Stomach (tissue), 9 donors: ENCODE data around the gene RMND5A. TPM values are rescaled to one million over a fixed set of nuclear protein-coding genes. Genes with fewer than 3 reads are reported as not detected.

Experiments
- DNase-seq, 2 donors: peaks; one replicate each; pipeline versions ENCODE4 v3.0.0 to v3.0.0-alpha.2; 2013 to 2019
- H3K27ac ChIP-seq, 5 donors: fragments of 200-600 bp in 4 of 5; sonication (generic) in 4 of 5; one replicate each; pipeline ENCODE4 v1.5.1; 2013 to 2019; ENCODE audit warnings: mild to moderate bottlenecking in 1 of 5, moderate library complexity in 1 of 5
- H3K27me3 ChIP-seq, 3 donors: fragments of 200-600 bp; sonication (generic); one replicate each; pipeline ENCODE4 v1.5.1; 2017 to 2019; ENCODE audit warnings: mixed run types in 1 of 3
- H3K36me3 ChIP-seq, 4 donors: fragments of 200-600 bp; sonication (generic); 1 replicate in 3 of 4; 2 replicates in 1 of 4; pipeline ENCODE4 v1.5.1; 2016 to 2019
- H3K4me1 ChIP-seq, 4 donors: fragments of 200-600 bp; sonication (generic); one replicate each; pipeline ENCODE4 v1.5.1; 2016 to 2019
- H3K4me3 ChIP-seq, 4 donors: fragments of 200-600 bp; sonication (generic) in 3 of 4; one replicate each; pipeline ENCODE4 v1.5.1; 2016 to 2019; ENCODE audit warnings: mild to moderate bottlenecking in 1 of 4
- H3K9me3 ChIP-seq, 4 donors: fragments of 200-600 bp; sonication (generic); one replicate each; pipeline ENCODE4 v1.5.1; 2016 to 2019
- EP300 ChIP-seq: sonication (generic); formaldehyde crosslinking; IDR thresholded peaks from one replicate; pipeline ENCODE4 v1.6.1; 2017; ENCODE audit warnings: antibody characterized with exemption
- POLR2A ChIP-seq, 4 donors: fragments of 450-650 bp; IDR thresholded peaks; one replicate each; pipeline ENCODE4 v1.6.1; 2016; ENCODE audit warnings: antibody characterized with exemption in 4 of 4, control low read depth in 2 of 4, mild to moderate bottlenecking in 1 of 4, moderate library complexity in 1 of 4
- POLR2AphosphoS5 ChIP-seq, 3 donors: sonication (generic); formaldehyde crosslinking; IDR thresholded peaks; one replicate each; pipeline ENCODE4 v1.6.1; 2016; ENCODE audit warnings: antibody characterized with exemption in 3 of 3
- WGBS, 5 donors: extraction: QIAGEN DNeasy Blood & Tissue Kit in 3 of 5; methylation state at CpG; one replicate each; pipeline versions ENCODE4 v1.1.5 to v1.1.7; 2013 to 2018; 5-methylcytosine and 5-hydroxymethylcytosine counted together
- intact Hi-C: fragments of 100-400 bp; cut with DNase I; formaldehyde crosslinking; loops from one replicate; pipeline ENCODE4 v1.15.1; 2023; ENCODE audit warnings: low total_unique reads
- polyA plus RNA-seq, 3 donors: library from polyadenylated mRNA; stranded (reverse); fragments of 200-250 nt; gene quantifications; one replicate each; pipeline ENCODE4 v1.2.3, GENCODE V29; 2013
- total RNA-seq, 5 donors: library from RNA; depleted of rRNA; stranded (reverse); fragments of >200 nt; gene quantifications; one replicate each; pipeline versions ENCODE4 v1.1.0 to v1.2.3, GENCODE V29; 2014 to 2016
- TF ChIP-seq, protein P1 (sequence below), 7 experiments: fragments of 450-650 bp in 4 of 7; fragments of 200-600 bp in 3 of 7; sonication (generic) in 3 of 7; IDR thresholded peaks; one replicate each; pipeline ENCODE4 v1.5.1; 2016 to 2019; ENCODE audit warnings: antibody characterized with exemption in 7 of 7, control low read depth in 2 of 7, mild to moderate bottlenecking in 1 of 7
- donor health status: healthy with polysubstance abuse.
- donor health status: Bipolar disorder and iron deficiency.
- donor health status: healthy.

The RMND5A gene
- total and polyA plus RNA-seq, 8 donors: 7.3 to 111 (median 24.5) TPM

DNA sequence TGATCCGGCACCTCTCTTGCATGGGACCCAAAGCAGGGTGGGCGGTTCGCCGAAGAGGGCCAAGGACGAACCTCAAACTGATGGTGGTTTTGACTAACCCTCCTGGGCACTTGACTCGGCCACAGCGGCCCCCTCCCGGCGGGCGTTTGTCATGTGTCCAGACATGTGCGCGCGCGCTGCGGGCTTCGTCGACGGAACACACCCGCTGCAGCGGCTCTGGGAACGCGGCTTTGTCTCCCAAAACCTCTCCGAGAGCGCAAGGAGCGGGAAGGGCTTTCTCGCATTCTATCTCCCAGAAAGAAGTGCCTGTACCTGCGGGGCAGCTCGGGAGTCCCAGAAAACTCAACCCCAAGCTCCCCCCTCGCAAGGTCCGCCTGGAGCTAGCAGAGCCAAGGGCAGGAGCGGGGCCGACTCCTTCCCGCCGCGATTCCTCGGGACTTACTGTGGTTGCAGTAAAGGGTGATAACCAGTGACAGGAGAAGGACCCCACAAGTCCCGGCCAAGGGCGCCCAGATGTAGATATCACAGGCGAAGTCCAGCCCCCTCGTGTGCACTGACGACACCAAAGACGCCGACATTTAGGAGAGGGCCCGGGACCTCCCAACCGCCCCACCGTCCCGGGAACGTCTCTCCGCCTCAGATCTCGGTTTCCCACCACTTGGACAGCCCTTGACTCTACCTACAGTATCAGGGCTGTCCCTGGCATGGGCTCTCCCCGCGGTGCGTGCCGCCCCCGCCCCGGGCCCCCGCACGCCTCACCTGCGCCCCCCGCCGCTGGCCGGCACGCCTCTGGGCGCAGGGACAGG, 69.0 kb downstream of the RMND5A start:
- WGBS, 5 donors: 4 to 8% (median 6%) methylated on average over 37 to 64 of the region's 64 CpGs
- intact Hi-C loops: no loop called here
- Histone ChIP-seq H3K4me1 (peaks cover 22 to 42% (median 35%) of the 10 kb centered on the region in 4 donors), H3K27me3 (peaks cover 33 to 76% (median 53%) of the 10 kb centered on the region in 3 donors), H3K27ac (peak overlapping the region; percentile 2 to 74 (median 63)), H3K36me3 (no peaks in the 10 kb centered on the region), H3K9me3 (no peaks in the 10 kb centered on the region), H3K4me3 (peak overlapping the region; percentile 27 to 42 (median 36))
- TF ChIP-seq POLR2AphosphoS5 (IDR thresholded peaks at IDR 0.05): no peak
- TF ChIP-seq EP300: no peak
- TF ChIP-seq, protein P1, sequence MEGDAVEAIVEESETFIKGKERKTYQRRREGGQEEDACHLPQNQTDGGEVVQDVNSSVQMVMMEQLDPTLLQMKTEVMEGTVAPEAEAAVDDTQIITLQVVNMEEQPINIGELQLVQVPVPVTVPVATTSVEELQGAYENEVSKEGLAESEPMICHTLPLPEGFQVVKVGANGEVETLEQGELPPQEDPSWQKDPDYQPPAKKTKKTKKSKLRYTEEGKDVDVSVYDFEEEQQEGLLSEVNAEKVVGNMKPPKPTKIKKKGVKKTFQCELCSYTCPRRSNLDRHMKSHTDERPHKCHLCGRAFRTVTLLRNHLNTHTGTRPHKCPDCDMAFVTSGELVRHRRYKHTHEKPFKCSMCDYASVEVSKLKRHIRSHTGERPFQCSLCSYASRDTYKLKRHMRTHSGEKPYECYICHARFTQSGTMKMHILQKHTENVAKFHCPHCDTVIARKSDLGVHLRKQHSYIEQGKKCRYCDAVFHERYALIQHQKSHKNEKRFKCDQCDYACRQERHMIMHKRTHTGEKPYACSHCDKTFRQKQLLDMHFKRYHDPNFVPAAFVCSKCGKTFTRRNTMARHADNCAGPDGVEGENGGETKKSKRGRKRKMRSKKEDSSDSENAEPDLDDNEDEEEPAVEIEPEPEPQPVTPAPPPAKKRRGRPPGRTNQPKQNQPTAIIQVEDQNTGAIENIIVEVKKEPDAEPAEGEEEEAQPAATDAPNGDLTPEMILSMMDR (IDR thresholded peaks at IDR 0.05): no peak
- no peak for TF ChIP-seq POLR2A (IDR thresholded peaks at IDR 0.05)
- DNase-seq: peak in 1 of 2 donors; percentile 47

GRCh38 chr2:86789687-86790133, 69.6 kb downstream of the RMND5A start:
- no peak for DNase-seq
- intact Hi-C loops: no loop called here
- Histone ChIP-seq H3K27ac (peak overlapping the region in 4 of 5 donors; percentile 7 to 74 (median 66)), H3K9me3 (no peaks in the 10 kb centered on the region), H3K36me3 (no peaks in the 10 kb centered on the region), H3K4me1 (peaks cover 22 to 42% (median 35%) of the 10 kb centered on the region in 4 donors), H3K27me3 (peaks cover 35 to 82% (median 57%) of the 10 kb centered on the region in 3 donors), H3K4me3 (peak overlapping the region; percentile 27 to 42 (median 36))
- TF ChIP-seq POLR2A (IDR thresholded peaks at IDR 0.05) (no peak), EP300 (no peak)
- 8 to 19% (median 11%) methylated on average over 12 to 40 of the region's 40 CpGs for WGBS, 5 donors

- 6 to 15% (median 6%) methylated on average over 18 to 40 of the region's 40 CpGs for WGBS, 5 donors
- TF ChIP-seq, protein P1 (IDR thresholded peaks at IDR 0.05): no peak
- TF ChIP-seq EP300: no peak
- no peak for TF ChIP-seq POLR2AphosphoS5 (IDR thresholded peaks at IDR 0.05)
- TF ChIP-seq POLR2A (IDR thresholded peaks at IDR 0.05): no peak
- peak in 1 of 2 donors; percentile 49 for DNase-seq
- Histone ChIP-seq H3K9me3 (peaks cover 0 to under 1% (median 0%) of the 10 kb centered on the region in 4 donors), H3K27me3 (peaks cover 35 to 87% (median 60%) of the 10 kb centered on the region in 3 donors), H3K27ac (peak overlapping the region; percentile 7 to 74 (median 63)), H3K36me3 (no peaks in the 10 kb centered on the region), H3K4me3 (peak overlapping the region; percentile 27 to 42 (median 36)), H3K4me1 (peaks cover 22 to 42% (median 35%) of the 10 kb centered on the region in 4 donors)
- intact Hi-C loops: no loop called here
Measured at GRCh38 chr2:86790134-86790675, 70.1 kb downstream of the RMND5A start.

GRCh38 chr2:86790676-86791572, 70.8 kb downstream of the RMND5A start, which contains the start of gene CD8A:
CD8A (minus strand) TSS chr2:86790913; CDS start chr2:86790825, 88 bp downstream.
- intact Hi-C loops: no loop called here
- peaks cover 0 to 5% (median under 1%) of the 10 kb centered on the region in 4 donors for H3K9me3 ChIP-seq
- peaks cover 35 to 88% (median 60%) of the 10 kb centered on the region in 3 donors for H3K27me3 ChIP-seq
- H3K4me1 ChIP-seq: peaks cover 22 to 42% (median 35%) of the 10 kb centered on the region in 4 donors
- TF ChIP-seq, protein P1 (IDR thresholded peaks at IDR 0.05): no peak
- TF ChIP-seq EP300 (no peak), POLR2A (IDR thresholded peaks at IDR 0.05) (no peak), POLR2AphosphoS5 (IDR thresholded peaks at IDR 0.05) (no peak)
- no peaks in the 10 kb centered on the region for H3K36me3 ChIP-seq
- 3 to 7% (median 4%) methylated on average over 24 to 57 of the region's 57 CpGs for WGBS, 5 donors
- peak in 1 of 2 donors; percentile 62 for DNase-seq
- H3K27ac ChIP-seq: peak within 1 kb of the TSS; percentile 11 to 74 (median 63)
- H3K4me3 ChIP-seq: peak within 1 kb of the TSS; percentile 27 to 42 (median 36)
